PC-3 (cell line): Measurements from ENCODE around the gene ING2. TPM values are rescaled to one million over a fixed set of nuclear protein-coding genes. Genes with fewer than 3 reads are reported as not detected.

Experiments used
- ATAC-seq: fragments of 200-7000 bp; cut with Tn5 transposase; 2 replicates; pipeline ENCODE4 v1.9.1; 2020; ENCODE audit warnings: mild to moderate bottlenecking, moderate library complexity
- BruUV-seq: library from RNA; stranded (reverse); fragments of 400-500 nt; replicated peaks from 2 replicates; lab custom pipeline; 2021; lab: Mats Ljungman, UMichigan
- CTCF ChIA-PET: fragments of 300-600 bp; sonication (Branson Sonifier 250); formaldehyde crosslinking; loops from one replicate; lab custom pipeline; 2022; ENCODE audit warnings: antibody characterized with exemption; lab: Charles Lee
- POLR2A ChIA-PET: fragments of 300-600 bp; sonication (Branson Sonifier 250); formaldehyde crosslinking; loops from one replicate; lab custom pipeline; 2022; ENCODE audit warnings: antibody characterized with exemption; ENCODE audit not compliant: unreplicated experiment; lab: Charles Lee
- DNase-seq: peaks from one replicate; pipeline ENCODE4 v3.0.0-alpha.2; 2015
- H2AFZ ChIP-seq: fragments of 300-600 bp; sonication (generic); 2 replicates; pipeline ENCODE4 v1.6.0; 2016; ENCODE audit warnings: antibody characterized with exemption, low read length
- H3F3A ChIP-seq: fragments of 300-600 bp; sonication (generic); one replicate; pipeline ENCODE4 v1.6.0; 2017; ENCODE audit warnings: antibody characterized with exemption, low read length, control low read depth, mild to moderate bottlenecking; ENCODE audit not compliant: unreplicated experiment
- H3K27ac ChIP-seq: fragments of 300-600 bp; sonication (generic); 2 replicates; pipeline ENCODE4 v1.5.1; 2016; ENCODE audit warnings: mild to moderate bottlenecking, low read length
- H3K27me3 ChIP-seq: fragments of 300-600 bp; sonication (generic); 2 replicates; pipeline ENCODE4 v1.6.1; 2016; ENCODE audit warnings: low read length, mixed read lengths
- H3K36me3 ChIP-seq: fragments of 300-600 bp; sonication (generic); 2 replicates; pipeline ENCODE4 v1.6.1; 2016; ENCODE audit warnings: low read depth, mixed run types, low read length, mixed read lengths
- H3K4me1 ChIP-seq: fragments of 300-600 bp; sonication (generic); 2 replicates; pipeline ENCODE4 v1.5.1; 2016; ENCODE audit warnings: low read length; ENCODE audit not compliant: insufficient read depth
- H3K4me2 ChIP-seq: fragments of 300-600 bp; sonication (generic); 2 replicates; pipeline ENCODE4 v1.6.0; 2016; ENCODE audit warnings: low read length
- H3K4me3 ChIP-seq: fragments of 300-600 bp; sonication (generic); 2 replicates; pipeline ENCODE4 v1.5.1; 2016; ENCODE audit warnings: mild to moderate bottlenecking, low read length, mixed read lengths
- H3K79me2 ChIP-seq: fragments of 300-600 bp; sonication (generic); 2 replicates; pipeline ENCODE4 v1.6.1; 2017; ENCODE audit warnings: low read length, mixed read lengths
- H3K9ac ChIP-seq: fragments of 300-600 bp; sonication (generic); 2 replicates; pipeline ENCODE4 v1.6.0; 2016; ENCODE audit warnings: mild to moderate bottlenecking, low read length
- H3K9me2 ChIP-seq: fragments of 300-600 bp; sonication (generic); replicated peaks from 2 replicates; pipeline ENCODE4 v1.6.1; 2016; ENCODE audit warnings: mixed run types, low read length, mixed read lengths
- H3K9me3 ChIP-seq: fragments of 300-600 bp; sonication (generic); 2 replicates; pipeline ENCODE4 v1.6.1; 2016; ENCODE audit warnings: low read length, mixed read lengths
- H4K20me1 ChIP-seq: fragments of 300-600 bp; sonication (generic); 2 replicates; pipeline ENCODE4 v1.6.1; 2016; ENCODE audit warnings: low read length, mixed read lengths
- EZH2 ChIP-seq: fragments of 300-600 bp; sonication (generic); IDR thresholded peaks from one replicate; pipeline ENCODE4 v1.6.1; 2017; ENCODE audit warnings: antibody characterized with exemption, mild to moderate bottlenecking, low read length; ENCODE audit not compliant: unreplicated experiment
- EZH2phosphoT487 ChIP-seq: fragments of 300-600 bp; sonication (generic); IDR thresholded peaks from 2 replicates; pipeline ENCODE4 v1.6.1; 2018; ENCODE audit warnings: mild to moderate bottlenecking, antibody characterized with exemption, low read length, borderline replicate concordance
- intact Hi-C: fragments of 100-400 bp; cut with micrococcal nuclease; formaldehyde crosslinking; loops from 2 replicates; pipeline ENCODE4 v1.9.0; 2023
- total RNA-seq: library from RNA; depleted of rRNA; stranded (reverse); fragments of >200 nt; gene quantifications from 2 replicates; pipeline ENCODE4 v1.2.3, GENCODE V29; 2014
- TF ChIP-seq, protein P1 (sequence below): fragments of 300-600 bp; sonication (generic); conservative IDR thresholded peaks from 2 replicates; pipeline ENCODE4 v1.5.1; 2017; ENCODE audit warnings: antibody characterized with exemption, low read depth, mild to moderate bottlenecking, low read length

The ING2 gene
- total RNA-seq, 1 experiment from 2014 or later = 17.3 TPM

DNA sequence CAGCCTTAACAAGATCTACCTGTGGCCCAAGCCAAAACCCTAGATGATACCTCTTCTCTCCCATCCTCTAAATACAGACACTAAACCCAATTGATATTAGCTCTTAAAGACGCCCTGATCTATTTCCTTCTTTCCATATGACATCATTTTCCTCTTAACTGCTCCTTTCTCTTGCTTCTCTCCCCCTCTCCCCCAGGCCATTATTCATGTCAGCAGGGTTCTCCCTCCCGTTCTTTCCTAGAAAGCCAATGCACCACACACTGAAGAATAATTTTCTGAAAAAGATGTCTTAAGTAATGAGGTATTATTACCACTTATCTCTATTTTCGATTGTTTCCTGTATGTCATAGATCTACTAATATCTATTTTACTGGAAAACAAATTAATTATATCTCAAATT lies 9.7 kb upstream of the ING2 start:
- ChIA-PET POLR2A (no interaction called here), CTCF (no interaction called here)
- H3K27me3 ChIP-seq = no peaks in the 10 kb centered on the region
- H4K20me1 ChIP-seq = no peaks in the 10 kb centered on the region
- no peak overlapping the region for H3K4me3 ChIP-seq
- BruUV-seq = no TSS peak
- intact Hi-C loops = no loop called here
- H2AFZ ChIP-seq = no peak overlapping the region
- no peaks in the 10 kb centered on the region for H3K36me3 ChIP-seq
- no peaks in the 10 kb centered on the region for H3K9me3 ChIP-seq
- ATAC-seq = no peak
- H3K27ac ChIP-seq = no peak overlapping the region
- peaks cover 13% of the 10 kb centered on the region for H3F3A ChIP-seq
- TF ChIP-seq, protein P1, sequence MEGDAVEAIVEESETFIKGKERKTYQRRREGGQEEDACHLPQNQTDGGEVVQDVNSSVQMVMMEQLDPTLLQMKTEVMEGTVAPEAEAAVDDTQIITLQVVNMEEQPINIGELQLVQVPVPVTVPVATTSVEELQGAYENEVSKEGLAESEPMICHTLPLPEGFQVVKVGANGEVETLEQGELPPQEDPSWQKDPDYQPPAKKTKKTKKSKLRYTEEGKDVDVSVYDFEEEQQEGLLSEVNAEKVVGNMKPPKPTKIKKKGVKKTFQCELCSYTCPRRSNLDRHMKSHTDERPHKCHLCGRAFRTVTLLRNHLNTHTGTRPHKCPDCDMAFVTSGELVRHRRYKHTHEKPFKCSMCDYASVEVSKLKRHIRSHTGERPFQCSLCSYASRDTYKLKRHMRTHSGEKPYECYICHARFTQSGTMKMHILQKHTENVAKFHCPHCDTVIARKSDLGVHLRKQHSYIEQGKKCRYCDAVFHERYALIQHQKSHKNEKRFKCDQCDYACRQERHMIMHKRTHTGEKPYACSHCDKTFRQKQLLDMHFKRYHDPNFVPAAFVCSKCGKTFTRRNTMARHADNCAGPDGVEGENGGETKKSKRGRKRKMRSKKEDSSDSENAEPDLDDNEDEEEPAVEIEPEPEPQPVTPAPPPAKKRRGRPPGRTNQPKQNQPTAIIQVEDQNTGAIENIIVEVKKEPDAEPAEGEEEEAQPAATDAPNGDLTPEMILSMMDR = no peak
- TF ChIP-seq EZH2phosphoT487 = no peak
- no peak for TF ChIP-seq EZH2
- no peak for DNase-seq
- no peak overlapping the region for H3K4me2 ChIP-seq
- H3K9me2 ChIP-seq = no peaks in the 10 kb centered on the region
- H3K9ac ChIP-seq = no peak overlapping the region
- no peaks in the 10 kb centered on the region for H3K79me2 ChIP-seq
- H3K4me1 ChIP-seq = peaks cover 24% of the 10 kb centered on the region

- H3K27ac ChIP-seq = no peak overlapping the region
- H3K4me2 ChIP-seq = no peak overlapping the region
- TF ChIP-seq EZH2phosphoT487 = no peak
- TF ChIP-seq EZH2 = no peak
- TF ChIP-seq, protein P1 = no peak
- H3K4me3 ChIP-seq = no peak overlapping the region
- peaks cover 20% of the 10 kb centered on the region for H3K79me2 ChIP-seq
- H2AFZ ChIP-seq = no peak overlapping the region
- intact Hi-C loops = no loop called here
- ATAC-seq (no peak), DNase-seq (no peak)
- no peaks in the 10 kb centered on the region for H3K27me3 ChIP-seq
- H3K36me3 ChIP-seq = no peaks in the 10 kb centered on the region
- ChIA-PET POLR2A (no interaction called here), CTCF (no interaction called here)
- no peaks in the 10 kb centered on the region for H4K20me1 ChIP-seq
- H3F3A ChIP-seq = no peaks in the 10 kb centered on the region
- no peaks in the 10 kb centered on the region for H3K9me2 ChIP-seq
- BruUV-seq = no TSS peak
- no peaks in the 10 kb centered on the region for H3K9me3 ChIP-seq
- H3K4me1 ChIP-seq = peaks cover 14% of the 10 kb centered on the region
- no peak overlapping the region for H3K9ac ChIP-seq
Measured at GRCh38 chr4:183499389-183499788, 5.5 kb upstream of the ING2 start.

GRCh38 chr4:183499801-183500200 lies 5.1 kb upstream of the ING2 start:
- POLR2A ChIA-PET = no interaction called here
- no peaks in the 10 kb centered on the region for H3K27me3 ChIP-seq

More at GRCh38 chr4:183499801-183500200, 5.1 kb upstream of the ING2 start:
- DNase-seq (no peak), ATAC-seq (no peak)
- CTCF ChIA-PET = no interaction called here
- Histone ChIP-seq H3K27ac (no peak overlapping the region), H3K4me2 (no peak overlapping the region), H3K9ac (no peak overlapping the region), H3K9me2 (no peaks in the 10 kb centered on the region), H3K79me2 (peaks cover 20% of the 10 kb centered on the region), H3K36me3 (no peaks in the 10 kb centered on the region), H4K20me1 (no peaks in the 10 kb centered on the region), H3K4me1 (peaks cover 14% of the 10 kb centered on the region), H2AFZ (no peak overlapping the region), H3F3A (no peaks in the 10 kb centered on the region), H3K9me3 (no peaks in the 10 kb centered on the region), H3K4me3 (no peak overlapping the region)
- intact Hi-C loops = loop anchor here (5.0 to 10.0 kb wide), 2 partner anchors 105 to 138 kb away; no protein-coding TSS in a partner anchor
- TF ChIP-seq, protein P1 = no peak
- no peak for TF ChIP-seq EZH2
- no peak for TF ChIP-seq EZH2phosphoT487
- BruUV-seq = no TSS peak
